Hepatocyte (in vitro differentiated cells): ENCODE data around the gene ZNF641. TPM values are rescaled to one million over a fixed set of nuclear protein-coding genes. Genes with fewer than 3 reads are reported as not detected.

Experiments used
- DNase-seq: peaks from one replicate; pipeline ENCODE4 v3.0.0-alpha.2; 2016; ENCODE audit warnings: low spot score
- H2AFZ ChIP-seq: fragments of 200-600 bp; sonication (generic); 2 replicates; pipeline ENCODE4 v1.6.0; 2016; ENCODE audit warnings: antibody characterized with exemption, mild to moderate bottlenecking
- H3K27ac ChIP-seq: fragments of 200-600 bp; sonication (generic); 2 replicates; pipeline ENCODE4 v1.5.1; 2016; ENCODE audit warnings: mild to moderate bottlenecking
- H3K27me3 ChIP-seq: fragments of 200-600 bp; sonication (generic); 2 replicates; pipeline ENCODE4 v1.6.1; 2016
- H3K36me3 ChIP-seq: fragments of 200-600 bp; sonication (generic); replicated peaks from 2 replicates; pipeline ENCODE4 v1.5.1; 2016; ENCODE audit warnings: low read depth; ENCODE audit not compliant: insufficient read depth
- H3K4me1 ChIP-seq: fragments of 200-600 bp; sonication (generic); 2 replicates; pipeline ENCODE4 v1.5.1; 2016; ENCODE audit warnings: mild to moderate bottlenecking, moderate library complexity; ENCODE audit not compliant: insufficient read depth
- H3K4me2 ChIP-seq: fragments of 200-600 bp; sonication (generic); 2 replicates; pipeline ENCODE4 v1.6.0; 2016
- H3K4me3 ChIP-seq: fragments of 200-600 bp; sonication (generic); 2 replicates; pipeline ENCODE4 v1.5.1; 2016; ENCODE audit warnings: mild to moderate bottlenecking
- H3K79me2 ChIP-seq: fragments of 200-600 bp; sonication (generic); 2 replicates; pipeline ENCODE4 v1.6.0; 2017; ENCODE audit warnings: mild to moderate bottlenecking
- H3K9me2 ChIP-seq: fragments of 200-600 bp; sonication (generic); replicated peaks from 2 replicates; pipeline ENCODE4 v1.6.0; 2017; ENCODE audit warnings: mild to moderate bottlenecking; ENCODE audit not compliant: insufficient read depth
- H3K9me3 ChIP-seq: fragments of 200-600 bp; sonication (generic); 2 replicates; pipeline ENCODE4 v1.5.1; 2016; ENCODE audit warnings: low read depth, mild to moderate bottlenecking
- H4K20me1 ChIP-seq: fragments of 200-600 bp; sonication (generic); 2 replicates; pipeline ENCODE4 v1.6.0; 2016; ENCODE audit warnings: mild to moderate bottlenecking; ENCODE audit not compliant: insufficient read depth, poor library complexity, severe bottlenecking
- CTCF ChIP-seq: fragments of 200-600 bp; sonication (generic); IDR thresholded peaks from 2 replicates; pipeline ENCODE4 v1.5.1; 2016; ENCODE audit warnings: antibody characterized with exemption, mild to moderate bottlenecking; ENCODE audit not compliant: poor library complexity
- EZH2 ChIP-seq: fragments of 200-600 bp; sonication (generic); IDR thresholded peaks from 2 replicates; pipeline ENCODE4 v1.6.1; 2016; ENCODE audit warnings: antibody characterized with exemption, mild to moderate bottlenecking, borderline replicate concordance
- EZH2phosphoT487 ChIP-seq: fragments of 200-600 bp; sonication (generic); IDR thresholded peaks from one replicate; pipeline ENCODE4 v1.6.1; 2018; ENCODE audit warnings: antibody characterized with exemption, mild to moderate bottlenecking, low read depth, moderate library complexity; ENCODE audit not compliant: unreplicated experiment, severe bottlenecking
- WGBS: methylation state at CpG from one replicate; pipeline ENCODE4 v1.1.6; 2016; ENCODE audit warnings: low lambda C conversion rate; ENCODE audit errors: missing lambda C conversion rate; 5-methylcytosine and 5-hydroxymethylcytosine counted together
- polyA plus RNA-seq: library from polyadenylated mRNA; unstranded; fragments of >200 nt; fragmentation: Nextera tagmentation; extraction: Ambion mirVana; gene quantifications from 2 replicates; pipeline ENCODE4 v1.2.1, GENCODE V29; 2016
- total RNA-seq: library from RNA; depleted of rRNA; stranded (reverse); fragments of >200 nt; gene quantifications from 2 replicates; pipeline ENCODE4 v1.2.3, GENCODE V29; 2014

Gene ZNF641
- total and polyA plus RNA-seq, 2 experiments from 2014 or later = 15.5 to 37.2 TPM

DNA sequence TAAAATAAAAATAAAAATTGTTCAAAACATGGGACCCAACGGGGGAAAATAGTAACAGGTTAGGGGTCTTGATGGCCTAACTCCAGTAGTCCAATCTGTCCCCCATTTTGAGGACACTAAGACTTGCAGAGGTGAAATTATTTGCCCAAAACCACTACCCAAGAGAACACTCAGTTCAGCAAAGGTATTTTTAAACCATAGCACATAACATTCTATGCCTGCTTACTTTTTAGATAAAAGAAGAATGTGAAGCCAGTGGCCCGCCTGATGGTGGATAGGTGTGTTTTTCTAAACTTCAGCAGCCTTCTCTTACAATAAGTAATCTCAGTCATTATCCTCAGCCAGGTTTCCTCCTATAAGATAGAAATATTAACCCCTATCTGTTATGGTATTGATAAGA lies 45.5 kb downstream of the ZNF641 start:
- no peaks in the 10 kb centered on the region for H3K79me2 ChIP-seq
- DNase-seq = no peak
- no peak overlapping the region for H2AFZ ChIP-seq
- H3K4me1 ChIP-seq = no peaks in the 10 kb centered on the region
- H4K20me1 ChIP-seq = no peaks in the 10 kb centered on the region
- H3K4me3 ChIP-seq = no peak overlapping the region
- WGBS = 93% methylated on average over 2 of the region's 2 CpGs
- TF ChIP-seq CTCF (no peak), EZH2phosphoT487 (no peak), EZH2 (no peak)
- no peak overlapping the region for H3K4me2 ChIP-seq
- no peak overlapping the region for H3K27ac ChIP-seq
- no peaks in the 10 kb centered on the region for H3K9me3 ChIP-seq
- no peaks in the 10 kb centered on the region for H3K36me3 ChIP-seq
- H3K27me3 ChIP-seq = no peaks in the 10 kb centered on the region
- no peaks in the 10 kb centered on the region for H3K9me2 ChIP-seq

- Histone ChIP-seq H3K9me2 (no peaks in the 10 kb centered on the region), H4K20me1 (no peaks in the 10 kb centered on the region), H3K4me1 (no peaks in the 10 kb centered on the region), H3K27me3 (no peaks in the 10 kb centered on the region), H3K4me2 (no peak overlapping the region), H3K27ac (no peak overlapping the region), H3K9me3 (no peaks in the 10 kb centered on the region), H2AFZ (no peak overlapping the region), H3K79me2 (no peaks in the 10 kb centered on the region), H3K4me3 (no peak overlapping the region), H3K36me3 (no peaks in the 10 kb centered on the region)
- no peak for DNase-seq
- TF ChIP-seq CTCF = no peak
- TF ChIP-seq EZH2 = no peak
- no peak for TF ChIP-seq EZH2phosphoT487
- 89% methylated on average over 2 of the region's 2 CpGs for WGBS
Measured at GRCh38 chr12:48302161-48302911, 48.4 kb downstream of the ZNF641 start.

- Histone ChIP-seq H3K9me2 (no peaks in the 10 kb centered on the region), H3K79me2 (no peaks in the 10 kb centered on the region), H3K27ac (no peak overlapping the region), H3K27me3 (no peaks in the 10 kb centered on the region), H3K4me2 (no peak overlapping the region), H4K20me1 (no peaks in the 10 kb centered on the region), H3K4me3 (no peak overlapping the region), H3K9me3 (no peaks in the 10 kb centered on the region), H3K4me1 (no peaks in the 10 kb centered on the region), H3K36me3 (no peaks in the 10 kb centered on the region), H2AFZ (no peak overlapping the region)
- 89% methylated on average over 1 of the region's 1 CpG for WGBS
- no peak for DNase-seq
- TF ChIP-seq EZH2phosphoT487 = no peak
- TF ChIP-seq CTCF = no peak
- TF ChIP-seq EZH2 = no peak
Measured at GRCh38 chr12:48300774-48301173, 49.9 kb downstream of the ZNF641 start.
